HG03135 (cell line): ENCODE measurements around the gene CAPZB.

Experiments
- ATAC-seq: cut with Tn5 transposase; IDR thresholded peaks from one replicate; pipeline ENCODE4 v1.9.1; 2021; ENCODE audit warnings: mild to moderate bottlenecking, moderate library complexity; ENCODE audit not compliant: unreplicated experiment

Gene CAPZB

DNA sequence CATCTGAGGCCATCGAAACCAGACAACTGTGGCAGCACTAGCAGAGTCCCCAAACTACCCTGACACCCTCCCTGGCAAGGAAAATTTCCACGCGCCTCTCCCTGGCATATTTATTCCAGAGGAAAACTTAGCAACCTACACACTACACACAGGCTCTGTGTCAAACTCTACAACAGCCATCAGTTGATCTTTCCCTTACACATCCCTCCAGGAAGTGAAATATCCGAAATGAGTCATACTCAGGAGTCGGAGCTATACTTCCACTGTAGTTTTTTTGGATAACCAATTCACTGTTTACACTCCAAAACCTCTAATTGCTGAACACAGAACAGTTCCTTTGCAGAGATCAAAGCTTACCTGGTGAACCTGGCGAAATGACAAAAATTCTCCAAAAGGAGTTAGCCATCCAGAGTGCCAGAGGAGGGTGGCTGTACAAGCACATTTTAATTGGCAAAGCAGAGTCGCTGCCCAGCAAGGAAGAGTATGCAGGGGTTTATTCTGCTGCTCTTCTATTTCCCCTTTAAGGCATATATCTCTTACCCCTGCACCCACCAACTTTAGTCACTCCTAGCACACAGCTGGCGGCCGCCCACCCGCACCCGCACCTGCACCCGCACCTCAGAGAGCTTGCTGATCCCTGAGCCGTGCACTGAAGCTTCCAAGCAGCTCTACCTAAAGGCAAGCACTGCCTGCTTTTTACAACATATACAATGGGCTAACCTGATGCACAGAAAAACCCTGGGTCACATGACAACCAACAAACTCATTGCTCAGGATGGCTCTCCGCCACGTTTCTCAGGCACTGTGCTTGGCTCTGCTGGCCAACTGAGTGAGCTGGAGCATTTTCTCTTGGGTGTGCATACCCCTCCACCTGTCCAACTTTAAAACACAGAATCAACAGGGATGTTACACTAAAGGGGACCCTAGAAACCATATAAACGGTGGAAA is 54.9 kb downstream of the CAPZB start:
- ATAC-seq: no peak

DNA sequence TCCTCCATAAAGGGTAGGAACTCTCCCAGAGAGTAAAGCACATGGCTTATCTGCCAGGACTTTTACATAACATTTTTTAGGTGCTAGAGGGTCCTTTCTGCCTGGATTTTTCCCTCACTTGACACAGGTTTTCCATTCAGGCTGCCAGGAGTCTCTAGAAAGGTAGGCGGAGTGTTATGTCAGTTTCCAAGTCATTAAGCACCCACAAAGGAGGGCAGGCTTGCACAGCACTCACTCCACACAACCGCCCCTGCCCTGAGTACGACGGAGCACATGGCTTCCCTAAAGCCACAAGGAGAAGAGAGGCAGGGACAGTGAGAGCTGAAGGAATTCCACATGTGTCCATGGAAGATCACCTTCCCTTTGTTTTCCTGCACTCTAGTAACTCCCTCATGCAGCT is 55.7 kb downstream of the CAPZB start:
- ATAC-seq: no peak

DNA sequence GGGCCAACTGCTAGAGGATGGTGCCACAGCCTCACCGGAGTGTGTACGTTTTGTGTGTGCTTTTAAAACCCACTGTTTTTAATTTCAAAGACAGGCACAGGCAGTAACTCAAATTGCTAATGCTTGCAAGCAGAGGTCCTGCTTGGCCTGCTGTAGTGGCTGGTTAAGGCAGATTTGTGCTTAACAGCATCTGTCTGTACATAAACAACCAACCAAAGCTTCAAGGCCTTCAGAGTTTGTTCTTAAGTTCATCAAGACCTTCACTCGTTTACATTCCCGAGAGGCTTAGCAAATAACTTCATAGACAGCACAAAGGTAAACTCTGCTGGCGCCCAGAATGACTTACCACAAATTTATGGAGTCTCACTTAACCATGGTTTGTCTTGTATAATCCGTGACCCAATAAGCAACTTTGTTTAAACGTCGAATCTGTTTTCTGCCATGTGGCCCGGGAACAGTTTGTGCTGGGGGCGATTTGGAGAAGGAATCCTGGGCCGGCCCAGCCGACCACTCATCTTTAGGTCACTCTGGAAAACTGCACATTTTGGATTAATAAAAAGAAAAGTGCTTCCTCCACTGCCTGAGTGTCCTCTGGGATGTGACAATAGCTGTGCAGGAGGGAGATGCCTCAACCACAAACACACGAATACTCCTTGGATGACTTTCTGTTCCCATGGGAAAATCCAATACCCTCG is 58.1 kb downstream of the CAPZB start:
- no peak for ATAC-seq

DNA sequence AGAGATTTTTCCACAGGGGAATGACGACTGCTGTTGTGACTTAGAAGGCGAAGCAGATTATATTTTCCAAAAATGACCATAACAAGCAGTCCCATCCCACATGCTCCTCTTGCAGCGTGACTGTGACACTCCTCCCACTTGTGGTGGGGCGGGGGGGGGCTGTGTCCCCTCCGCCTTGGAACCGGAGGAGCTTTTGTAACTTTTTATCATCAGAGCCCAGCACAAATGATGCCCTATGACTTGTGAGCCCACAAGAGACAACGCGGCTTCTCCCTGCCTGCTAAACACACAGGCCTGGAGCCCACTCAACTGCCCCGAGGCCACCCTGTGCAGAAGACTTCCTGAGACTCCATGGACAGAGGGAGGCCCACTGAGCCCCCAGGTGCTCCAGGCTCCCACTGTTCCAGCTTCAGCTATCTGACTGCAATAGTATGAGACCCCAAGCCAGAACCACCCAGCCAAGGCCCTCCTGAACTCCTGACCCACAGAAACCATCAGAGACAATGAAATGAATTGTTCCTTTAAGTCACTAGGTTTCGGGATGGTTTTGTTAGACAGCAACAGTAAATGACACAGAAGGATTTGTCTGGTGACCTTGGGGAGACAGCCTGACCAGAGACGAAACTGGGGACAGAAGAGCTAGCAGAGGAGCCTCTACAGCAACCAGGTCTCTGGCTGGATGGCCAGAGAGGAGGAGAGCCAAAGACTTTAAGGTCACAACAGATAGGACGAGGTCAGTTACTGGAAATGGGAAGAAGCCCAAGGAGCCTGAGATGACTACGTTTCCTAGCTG is 58.8 kb downstream of the CAPZB start:
- ATAC-seq: no peak

DNA sequence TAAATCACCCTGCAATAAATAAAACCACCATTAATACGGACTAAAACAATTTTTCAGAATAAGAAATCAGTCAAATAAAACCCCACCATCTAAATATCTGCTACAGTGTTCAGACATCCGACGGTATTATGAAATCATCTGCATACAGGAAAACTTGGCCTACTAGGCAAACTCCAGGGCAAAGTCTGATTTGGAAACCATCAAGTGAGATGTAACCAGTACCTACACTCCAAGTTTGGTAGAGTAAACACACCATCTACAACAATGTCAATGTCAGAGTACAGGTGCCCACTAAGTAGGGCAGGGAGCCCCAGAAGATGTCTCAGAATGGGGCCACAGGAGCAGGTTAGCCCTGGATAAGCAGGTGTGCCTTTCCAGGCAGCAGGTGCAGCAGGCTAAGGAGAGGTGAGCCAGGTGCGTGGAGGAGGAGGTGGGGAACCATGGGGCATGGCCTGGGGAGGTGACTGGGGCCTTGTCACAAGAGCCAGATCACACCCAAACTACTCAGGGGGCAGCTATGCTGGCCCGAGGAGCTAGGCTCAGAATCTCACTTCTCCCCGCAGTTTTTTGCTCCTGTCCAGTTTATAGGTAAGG is 59.6 kb downstream of the CAPZB start:
- no peak for ATAC-seq

DNA sequence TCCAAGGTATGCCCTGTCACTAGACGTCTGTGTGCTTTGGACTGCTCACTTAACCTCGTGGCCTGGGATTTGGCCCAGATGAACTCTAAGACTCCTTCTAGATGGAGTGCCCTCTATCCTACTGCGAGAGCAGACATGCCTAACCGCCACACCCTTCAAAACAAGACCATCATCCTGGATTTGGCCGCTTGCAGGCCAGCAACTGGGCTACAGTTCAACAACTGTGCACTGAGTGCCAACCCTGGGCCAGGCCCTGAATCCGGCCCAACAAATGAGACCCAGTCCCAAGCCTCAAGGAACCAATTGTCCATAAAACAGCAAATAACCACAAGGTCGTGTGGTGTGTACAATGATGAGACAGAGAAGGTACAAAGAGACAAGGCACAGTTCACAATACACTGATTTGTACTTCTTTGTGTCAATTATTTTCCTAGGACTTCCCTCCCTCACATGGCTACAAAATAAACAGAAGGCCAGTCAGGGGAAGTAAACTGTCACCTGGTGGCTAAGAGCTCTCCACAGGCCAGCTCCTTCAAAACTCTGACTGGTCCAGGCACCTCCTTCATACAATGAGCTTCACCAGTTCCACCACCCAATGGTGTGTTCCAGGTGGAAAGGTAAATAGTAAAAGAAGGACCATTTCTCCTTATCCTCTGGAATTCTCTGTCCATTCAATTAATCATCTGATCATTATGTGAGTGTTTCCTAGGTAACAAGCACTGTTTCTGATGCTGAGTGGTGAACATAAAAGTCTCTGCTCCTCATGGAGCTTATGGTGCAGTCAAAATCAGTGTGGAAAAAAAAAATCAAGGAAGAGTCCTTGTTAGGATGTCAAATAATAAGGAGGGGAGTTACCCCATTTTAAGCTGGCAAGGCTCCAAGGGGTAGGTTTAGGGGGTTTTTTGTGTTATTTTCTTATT is 60.4 kb downstream of the CAPZB start:
- ATAC-seq: no peak

DNA sequence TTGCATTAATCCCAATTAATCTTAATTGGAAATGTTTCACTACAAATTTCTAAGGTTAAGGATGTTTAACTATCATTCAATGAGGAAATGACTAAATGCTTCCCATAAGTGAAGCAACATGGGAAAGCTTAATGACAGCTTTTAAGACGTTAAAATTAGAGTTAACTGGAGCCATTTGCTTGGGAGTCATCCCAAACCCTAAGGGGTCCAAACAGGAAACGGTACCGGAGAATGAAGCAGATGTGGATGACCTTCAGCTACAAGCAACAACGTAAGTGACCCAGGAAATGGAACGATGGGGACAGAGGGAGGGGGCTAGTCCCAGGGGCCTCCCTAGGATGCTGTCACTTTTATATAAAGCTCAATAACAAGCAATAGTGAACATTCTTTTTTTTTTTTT is 62.2 kb downstream of the CAPZB start:
- no peak for ATAC-seq

DNA sequence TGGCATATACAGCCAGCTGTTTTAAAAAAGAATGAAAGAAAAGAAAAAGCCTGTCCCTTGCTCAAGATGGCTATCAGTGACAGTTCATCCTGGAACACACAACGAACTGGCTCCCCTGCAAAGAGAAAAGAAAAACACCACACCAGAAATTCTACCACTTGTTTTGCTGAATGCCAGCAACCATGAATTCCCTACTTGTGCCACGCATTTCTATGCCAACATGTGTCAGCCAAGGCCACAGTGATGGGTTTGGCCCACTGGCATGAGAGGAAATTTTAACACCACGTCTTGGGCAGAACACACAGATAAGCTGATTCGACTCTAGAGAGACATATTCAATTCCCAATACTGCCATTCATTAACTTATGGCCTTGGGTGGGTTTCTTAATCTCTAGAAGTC is 64.0 kb downstream of the CAPZB start:
- no peak for ATAC-seq

DNA sequence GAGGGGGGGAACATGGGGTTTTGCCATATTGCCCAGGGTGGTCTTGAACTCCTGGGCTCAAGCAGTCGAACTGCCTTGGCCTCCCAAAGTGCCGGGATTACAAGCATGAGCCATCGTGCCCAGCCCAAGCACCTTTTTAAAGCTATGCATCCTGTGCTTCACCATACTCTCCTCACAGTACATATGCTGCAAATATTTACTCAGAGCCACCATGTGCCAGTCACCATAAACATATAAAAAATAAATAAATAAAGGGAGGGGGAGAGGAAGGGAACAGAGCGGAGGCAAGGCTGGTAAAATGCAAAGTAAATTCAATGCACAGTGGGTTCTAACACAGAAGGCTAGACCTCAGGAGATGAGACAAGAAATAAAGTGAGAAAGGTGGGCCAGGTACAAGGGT is 64.7 kb downstream of the CAPZB start:
- no peak for ATAC-seq

DNA sequence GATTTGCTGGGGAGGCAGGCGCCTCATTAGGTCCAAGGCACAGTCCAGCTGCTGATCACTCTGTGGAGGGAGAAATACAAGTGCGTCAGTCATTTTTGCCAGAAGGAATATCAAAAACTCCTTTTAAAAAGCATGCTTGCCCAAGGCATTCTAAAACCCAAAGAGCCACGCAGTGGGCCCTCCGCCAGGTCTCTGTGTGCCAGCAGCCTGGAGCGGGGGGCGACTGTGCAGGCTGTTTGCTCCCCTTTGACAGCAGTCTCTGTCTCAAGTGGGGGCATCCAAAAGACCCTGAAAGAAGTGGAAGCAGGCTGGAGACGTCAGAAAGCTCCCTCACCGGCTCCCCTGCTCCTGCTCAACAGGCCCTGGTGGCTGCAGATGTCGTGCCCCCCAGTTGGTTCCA is 65.6 kb downstream of the CAPZB start:
- ATAC-seq: no peak

DNA sequence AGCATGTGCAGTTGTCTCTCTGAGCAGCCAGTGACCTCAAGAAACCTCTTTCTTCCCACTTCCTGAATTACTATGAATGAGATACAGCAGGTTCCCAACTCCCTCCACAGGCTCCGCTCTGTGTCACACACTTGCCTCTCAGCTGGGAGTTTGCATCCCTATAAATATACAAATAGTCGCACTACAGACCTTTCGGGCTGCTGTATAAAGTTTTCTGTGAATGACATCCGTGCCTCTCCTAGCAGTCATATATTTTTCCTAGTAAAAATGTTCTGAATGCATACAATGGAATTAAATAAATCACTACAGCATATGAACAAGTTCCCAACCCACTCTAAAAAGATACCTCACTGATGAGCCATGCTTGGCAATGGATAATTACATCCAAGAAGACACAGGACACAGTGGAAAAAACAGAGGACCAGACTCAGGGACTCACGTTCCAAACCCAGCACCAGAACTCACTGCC is 66.8 kb downstream of the CAPZB start:
- ATAC-seq: no peak

DNA sequence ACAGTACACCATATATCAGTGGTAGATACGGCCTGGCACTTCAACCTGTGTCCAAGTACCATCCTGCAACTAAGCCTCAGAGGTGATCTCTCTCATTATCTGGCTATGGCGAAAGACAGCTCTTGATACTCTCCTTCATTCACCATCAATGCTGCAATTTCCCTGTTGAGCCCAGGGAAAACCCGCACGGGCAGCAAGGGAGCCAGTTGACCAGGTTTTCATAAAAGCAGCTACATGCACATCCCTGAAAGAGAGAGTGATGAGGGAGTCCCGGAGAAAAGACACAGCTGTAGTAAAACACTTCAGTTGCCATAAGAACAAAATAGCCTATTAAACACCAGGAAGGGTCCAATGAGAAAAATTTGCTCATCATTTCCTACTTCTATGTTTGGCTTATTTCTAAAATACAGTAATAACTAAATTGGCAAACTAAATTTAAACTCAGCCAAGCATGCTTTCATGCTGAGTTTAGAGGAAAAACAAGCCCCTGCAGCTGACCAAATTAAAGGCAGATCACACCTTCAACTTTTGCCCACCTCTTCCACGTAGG is 68.3 kb downstream of the CAPZB start:
- no peak for ATAC-seq

DNA sequence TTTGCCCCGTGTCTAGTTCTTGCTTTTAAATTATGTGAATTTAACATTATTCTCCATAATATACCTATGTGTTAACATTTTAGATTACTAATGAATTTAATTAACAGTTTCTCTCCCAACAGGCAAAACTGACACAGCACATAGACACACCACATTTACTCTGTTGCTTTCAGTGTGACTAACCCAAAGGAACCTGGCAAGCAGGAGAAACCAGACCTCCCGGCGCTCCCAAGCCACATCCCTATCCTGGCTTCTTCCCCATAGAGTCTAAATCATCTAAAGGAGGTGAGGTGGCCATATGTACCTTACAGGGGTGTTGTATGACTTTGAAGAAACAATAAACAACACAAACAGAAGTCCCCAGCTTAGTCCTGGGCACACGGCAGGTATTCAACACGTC is 69.2 kb downstream of the CAPZB start:
- no peak for ATAC-seq

DNA sequence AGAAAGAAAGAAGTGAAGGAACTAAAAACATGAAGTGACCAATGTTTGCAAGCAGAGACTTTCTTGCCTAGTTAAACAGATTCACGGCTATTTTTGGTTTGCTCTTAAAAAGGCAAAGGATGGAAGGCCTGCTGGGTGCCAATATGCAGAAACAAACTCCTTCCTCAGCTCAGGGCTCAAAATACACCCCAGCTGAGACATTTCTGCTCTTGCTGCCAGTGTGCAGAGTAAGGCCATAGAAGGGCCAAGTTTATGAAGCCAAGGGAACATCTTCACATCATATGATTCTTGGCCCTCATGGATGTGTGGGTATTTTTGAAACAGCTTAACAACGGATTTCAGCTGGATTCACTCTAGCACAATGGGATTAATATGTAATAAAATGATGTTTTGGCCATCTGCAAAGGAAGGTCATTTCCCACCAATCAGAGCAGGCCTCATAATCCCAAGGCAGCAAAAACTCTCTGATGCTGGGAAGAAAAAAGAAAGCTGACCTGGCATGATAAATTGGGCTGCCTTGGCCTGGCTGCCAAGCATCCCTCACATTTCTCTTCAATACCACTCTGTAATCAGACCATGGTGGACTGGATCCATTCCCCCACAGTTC is 70.7 kb downstream of the CAPZB start:
- ATAC-seq: no peak

DNA sequence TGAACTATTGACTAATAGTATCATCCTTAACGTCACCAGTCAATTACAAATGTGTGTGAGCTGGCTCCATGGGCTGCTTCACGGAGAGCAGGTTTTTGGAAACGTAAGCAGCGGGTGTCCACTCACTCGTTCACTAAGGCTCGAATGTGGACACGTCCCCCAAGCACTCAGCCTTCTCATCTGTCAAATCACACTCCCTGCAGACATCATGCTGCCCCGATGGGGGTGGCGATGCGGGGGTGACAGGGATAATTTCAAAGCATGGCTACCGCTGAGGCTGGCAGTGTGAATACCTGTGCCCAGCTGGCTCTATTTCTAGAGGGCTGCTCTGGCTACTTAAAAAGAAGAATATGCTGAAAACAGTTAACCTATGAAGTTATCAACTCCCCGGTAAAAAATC is 71.3 kb downstream of the CAPZB start:
- ATAC-seq: no peak

DNA sequence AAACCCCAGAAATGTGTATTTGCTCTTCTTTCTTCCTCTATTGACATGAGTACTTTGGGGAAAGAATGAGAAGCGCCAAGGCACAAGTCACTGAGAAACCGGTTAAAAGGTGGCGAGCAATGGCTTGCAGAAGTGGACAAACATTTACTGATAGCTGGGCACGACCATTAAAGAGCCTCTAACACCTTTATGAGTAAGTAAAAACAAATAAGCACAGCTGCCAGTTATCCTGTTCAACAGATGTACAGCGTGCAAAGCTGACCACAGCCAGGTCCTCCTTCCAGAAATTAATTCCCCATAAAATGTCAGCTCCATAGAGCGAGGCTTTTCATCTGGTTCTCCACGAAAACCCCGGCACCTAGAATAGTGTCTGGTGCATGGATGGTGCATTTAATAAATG is 72.7 kb downstream of the CAPZB start:
- no peak for ATAC-seq

DNA sequence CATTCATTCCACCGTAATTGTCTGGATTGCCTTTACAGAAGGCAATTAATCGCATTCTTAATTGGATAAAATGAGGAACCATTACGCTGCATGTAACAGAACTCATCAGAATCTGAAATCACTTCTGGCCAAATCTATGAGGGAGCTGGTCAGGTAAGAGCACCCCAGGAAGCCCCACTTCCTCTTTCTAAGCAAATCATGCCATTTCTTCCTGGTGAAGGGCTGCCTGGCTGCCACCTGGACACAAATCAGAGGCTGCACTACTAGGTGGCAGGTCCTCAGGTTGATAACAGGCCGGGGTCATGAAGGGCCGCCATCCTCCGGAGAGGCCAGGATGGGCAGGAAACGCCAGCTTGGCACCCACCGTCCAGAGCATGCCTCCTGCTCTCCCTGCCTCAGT is 73.7 kb downstream of the CAPZB start:
- ATAC-seq: no peak

DNA sequence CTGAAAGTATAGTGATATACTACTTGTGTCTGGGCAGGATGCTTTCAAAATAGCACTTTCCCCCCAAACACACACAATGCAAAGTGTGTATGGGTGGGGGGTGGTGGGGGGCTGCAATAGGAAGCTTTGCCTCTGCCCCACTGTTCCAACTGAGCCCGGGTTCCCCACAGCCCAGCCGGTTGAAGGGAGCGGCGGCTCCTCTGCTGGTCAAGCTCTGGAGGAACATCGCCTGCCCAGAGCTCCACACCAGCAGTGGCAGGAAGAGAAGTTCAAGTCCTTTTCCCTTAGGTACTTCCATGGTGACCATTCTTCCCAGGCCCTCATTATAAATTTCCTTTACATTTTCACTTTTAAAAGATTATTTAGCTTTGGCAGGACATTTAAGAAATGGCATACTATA is 74.9 kb downstream of the CAPZB start:
- ATAC-seq: no peak
